ENCODE data around the gene STYXL1. TPM values are rescaled to one million over a fixed set of nuclear protein-coding genes. Genes with fewer than 3 reads are reported as not detected.

Gene STYXL1
- total and polyA plus RNA-seq, 4 donors = 36.6 to 45.8 (median 41.3) TPM

DNA sequence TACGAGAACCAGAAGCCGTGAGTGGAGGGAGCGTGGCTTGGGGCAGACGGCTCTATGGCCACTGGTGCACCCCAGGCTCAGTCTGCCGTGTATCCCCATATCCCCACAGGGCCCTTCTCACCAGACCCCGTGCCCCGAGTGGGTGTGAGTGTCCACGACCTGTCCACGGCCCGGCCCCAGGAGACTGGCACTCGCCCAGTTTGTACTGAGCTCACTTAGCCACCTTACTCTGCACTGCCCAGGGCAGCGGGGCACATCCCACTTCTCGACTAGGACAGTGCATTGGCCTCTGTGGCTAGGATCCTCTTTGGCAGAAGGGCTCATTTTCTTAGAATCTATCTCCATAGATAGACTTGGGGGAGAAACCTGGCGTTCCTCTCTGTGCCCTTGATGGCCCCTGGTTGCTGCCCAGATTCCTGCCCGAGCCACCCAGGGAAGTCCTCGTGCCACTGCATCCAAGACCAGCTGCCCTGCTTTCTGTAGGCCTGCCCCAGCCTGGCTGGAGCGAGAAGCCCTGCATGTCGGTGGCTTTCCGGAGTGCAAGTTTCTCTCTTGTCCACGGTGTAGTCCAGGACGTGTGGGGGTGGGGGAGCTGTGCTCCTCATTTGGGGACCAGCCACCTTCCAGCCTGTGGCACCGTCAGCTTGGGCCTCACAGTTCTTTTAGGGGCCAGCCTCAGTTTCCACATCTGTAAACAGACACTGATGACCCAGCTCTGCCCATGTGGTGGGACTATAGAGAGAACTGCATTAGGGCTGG, 65.3 kb downstream of the STYXL1 start:
- no peak overlapping the region for H3K9ac ChIP-seq (ENCODE audit: insufficient read depth in 1 of 2, low read length in 2 of 2)
- peaks cover 3 to 80% (median 22%) of the 10 kb centered on the region in 4 donors for H3K36me3 ChIP-seq (ENCODE audit: control insufficient read depth in 4 of 4, insufficient read depth in 4 of 4, low read length in 4 of 4)
- WGBS, 2 donors = 93 to 97% methylated on average over 22 of the region's 22 CpGs
- H3K27me3 ChIP-seq (ENCODE audit: control insufficient read depth in 3 of 3, insufficient read depth in 3 of 3, low read length in 2 of 3) = no peaks in the 10 kb centered on the region
- no peak overlapping the region for H3K27ac ChIP-seq (ENCODE audit: low read depth in 1 of 2, low read length in 1 of 2)
- no peak for ATAC-seq (ENCODE audit: insufficient read depth, low FRiP score)
- H3K9me3 ChIP-seq (ENCODE audit: control insufficient read depth in 4 of 4, insufficient read depth in 3 of 4, low read length in 3 of 4) = no peaks in the 10 kb centered on the region
- peak in 1 of 3 donors; percentile 11 for DNase-seq
- no peak overlapping the region for H3K4me3 ChIP-seq
- TF ChIP-seq, protein P1, sequence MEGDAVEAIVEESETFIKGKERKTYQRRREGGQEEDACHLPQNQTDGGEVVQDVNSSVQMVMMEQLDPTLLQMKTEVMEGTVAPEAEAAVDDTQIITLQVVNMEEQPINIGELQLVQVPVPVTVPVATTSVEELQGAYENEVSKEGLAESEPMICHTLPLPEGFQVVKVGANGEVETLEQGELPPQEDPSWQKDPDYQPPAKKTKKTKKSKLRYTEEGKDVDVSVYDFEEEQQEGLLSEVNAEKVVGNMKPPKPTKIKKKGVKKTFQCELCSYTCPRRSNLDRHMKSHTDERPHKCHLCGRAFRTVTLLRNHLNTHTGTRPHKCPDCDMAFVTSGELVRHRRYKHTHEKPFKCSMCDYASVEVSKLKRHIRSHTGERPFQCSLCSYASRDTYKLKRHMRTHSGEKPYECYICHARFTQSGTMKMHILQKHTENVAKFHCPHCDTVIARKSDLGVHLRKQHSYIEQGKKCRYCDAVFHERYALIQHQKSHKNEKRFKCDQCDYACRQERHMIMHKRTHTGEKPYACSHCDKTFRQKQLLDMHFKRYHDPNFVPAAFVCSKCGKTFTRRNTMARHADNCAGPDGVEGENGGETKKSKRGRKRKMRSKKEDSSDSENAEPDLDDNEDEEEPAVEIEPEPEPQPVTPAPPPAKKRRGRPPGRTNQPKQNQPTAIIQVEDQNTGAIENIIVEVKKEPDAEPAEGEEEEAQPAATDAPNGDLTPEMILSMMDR (IDR thresholded peaks at IDR 0.05; ENCODE audit: control extremely low read depth, extremely low read depth) = no peak
- no peaks in the 10 kb centered on the region for H3K4me1 ChIP-seq (ENCODE audit: control insufficient read depth in 5 of 5, insufficient read depth in 5 of 5, low read length in 5 of 5)

DNA sequence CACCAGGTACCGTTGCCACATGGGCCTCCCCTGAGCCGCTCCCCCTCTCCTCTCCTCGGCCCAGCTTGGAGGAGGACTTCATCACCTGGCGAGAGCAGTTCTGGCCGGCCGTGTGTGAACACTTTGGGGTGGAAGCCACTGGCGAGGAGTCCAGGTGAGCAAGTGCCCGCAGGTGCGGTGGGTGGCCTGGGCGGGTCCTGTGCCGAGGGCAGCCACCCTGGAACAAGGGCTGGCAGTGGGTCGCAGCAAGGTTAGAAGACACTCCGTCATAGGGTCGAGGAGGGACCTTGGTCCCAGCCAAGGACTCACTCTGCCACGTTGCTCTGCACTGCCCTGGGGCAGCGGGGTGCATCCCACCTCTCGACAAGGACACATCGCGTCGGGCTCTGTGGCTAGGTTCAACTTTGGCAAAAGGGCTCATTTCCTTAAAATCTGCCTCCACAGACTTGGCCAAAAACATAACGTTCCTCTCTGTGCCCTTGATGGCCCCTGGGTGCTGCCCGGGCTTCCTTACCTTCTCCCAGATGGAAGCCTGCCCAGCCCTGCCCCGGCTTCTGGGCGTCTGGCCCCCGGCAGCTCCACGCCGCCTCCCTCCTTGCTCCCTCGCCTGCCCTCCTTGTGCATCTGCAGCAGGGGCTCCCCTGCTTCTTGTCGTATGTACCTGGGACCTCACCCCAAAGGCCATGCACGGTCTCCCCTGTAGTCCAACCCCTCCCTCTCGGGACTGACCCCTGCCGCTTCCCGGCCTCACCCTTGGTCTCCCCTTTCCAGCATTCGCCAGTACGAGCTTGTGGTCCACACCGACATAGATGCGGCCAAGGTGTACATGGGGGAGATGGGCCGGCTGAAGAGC, 66.1 kb downstream of the STYXL1 start:
- H3K27ac ChIP-seq (ENCODE audit: low read depth in 1 of 2, low read length in 1 of 2) = no peak overlapping the region
- H3K36me3 ChIP-seq (ENCODE audit: control insufficient read depth in 4 of 4, insufficient read depth in 4 of 4, low read length in 4 of 4) = peaks cover 3 to 73% (median 22%) of the 10 kb centered on the region in 4 donors
- DNase-seq (peak in 1 of 3 donors; percentile 12), ATAC-seq (ENCODE audit: insufficient read depth, low FRiP score) (no peak)
- H3K4me1 ChIP-seq (ENCODE audit: control insufficient read depth in 5 of 5, insufficient read depth in 5 of 5, low read length in 5 of 5) = no peaks in the 10 kb centered on the region
- H3K4me3 ChIP-seq = no peak overlapping the region
- 89 to 92% methylated on average over 38 of the region's 38 CpGs for WGBS, 2 donors
- no peaks in the 10 kb centered on the region for H3K9me3 ChIP-seq (ENCODE audit: control insufficient read depth in 4 of 4, insufficient read depth in 3 of 4, low read length in 3 of 4)
- no peaks in the 10 kb centered on the region for H3K27me3 ChIP-seq (ENCODE audit: control insufficient read depth in 3 of 3, insufficient read depth in 3 of 3, low read length in 2 of 3)
- no peak overlapping the region for H3K9ac ChIP-seq (ENCODE audit: insufficient read depth in 1 of 2, low read length in 2 of 2)
- TF ChIP-seq, protein P1 (IDR thresholded peaks at IDR 0.05; ENCODE audit: control extremely low read depth, extremely low read depth) = no peak

DNA sequence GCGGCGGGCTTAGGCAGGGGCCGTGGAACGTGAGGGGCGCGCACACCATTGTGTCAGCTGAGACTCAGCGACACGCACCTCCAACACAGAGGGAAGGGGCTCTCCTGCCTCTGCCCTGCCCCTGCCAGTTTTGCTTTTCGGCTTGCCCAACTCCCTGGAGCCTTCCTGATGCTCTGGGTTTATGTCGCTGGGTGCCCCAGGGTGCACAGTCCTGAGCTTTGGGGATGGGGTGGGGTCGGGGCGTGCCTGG, 66.7 kb downstream of the STYXL1 start:
- Histone ChIP-seq H3K9me3 (ENCODE audit: control insufficient read depth in 4 of 4, insufficient read depth in 3 of 4, low read length in 3 of 4) (no peaks in the 10 kb centered on the region), H3K27me3 (ENCODE audit: control insufficient read depth in 3 of 3, insufficient read depth in 3 of 3, low read length in 2 of 3) (no peaks in the 10 kb centered on the region), H3K36me3 (ENCODE audit: control insufficient read depth in 4 of 4, insufficient read depth in 4 of 4, low read length in 4 of 4) (peaks cover 3 to 68% (median 21%) of the 10 kb centered on the region in 4 donors), H3K27ac (ENCODE audit: low read depth in 1 of 2, low read length in 1 of 2) (no peak overlapping the region), H3K9ac (ENCODE audit: insufficient read depth in 1 of 2, low read length in 2 of 2) (no peak overlapping the region), H3K4me1 (ENCODE audit: control insufficient read depth in 5 of 5, insufficient read depth in 5 of 5, low read length in 5 of 5) (no peaks in the 10 kb centered on the region), H3K4me3 (no peak overlapping the region)
- ATAC-seq (ENCODE audit: insufficient read depth, low FRiP score) (no peak), DNase-seq (no peak)
- TF ChIP-seq, protein P1 (IDR thresholded peaks at IDR 0.05; ENCODE audit: control extremely low read depth, extremely low read depth) = no peak
- 86 to 91% methylated on average over 7 to 12 of the region's 12 CpGs for WGBS, 2 donors
